Hindlimb muscle (tissue), 1 donor: ENCODE data around the gene CGN. TPM values are rescaled to one million over a fixed set of nuclear protein-coding genes. Genes with fewer than 3 reads are reported as not detected.
"Not testable (repeated sequence)": the region's sequence is repeated elsewhere in the genome, so short reads cannot be mapped to it uniquely, and the experiment has no call there.

ENCODE experiments used
- DNase-seq: peaks from one replicate; pipeline ENCODE4 v3.0.0-alpha.2; 2013
- polyA plus RNA-seq: library from polyadenylated mRNA; unstranded; fragments of 120-200 nt; gene quantifications from one replicate; pipeline ENCODE4 v1.2.1, GENCODE V29; 2013; ENCODE audit not compliant: insufficient read length

Gene CGN
- polyA plus RNA-seq, 1 donor: 0.58 TPM

GRCh38 chr1:151499930-151500329, 11.3 kb upstream of the CGN start:
- DNase-seq: no peak

GRCh38 chr1:151501474-151501873, 9.7 kb upstream of the CGN start:
- DNase-seq: no peak

GRCh38 chr1:151502035-151502700, 9.0 kb upstream of the CGN start:
- no peak for DNase-seq

- no peak for DNase-seq
Measured at GRCh38 chr1:151502859-151503780, 8.1 kb upstream of the CGN start.

- no peak for DNase-seq
Measured at GRCh38 chr1:151504252-151504651, 6.9 kb upstream of the CGN start.

GRCh38 chr1:151504759-151505158, 6.4 kb upstream of the CGN start:
- no peak for DNase-seq

- no peak for DNase-seq
Measured at GRCh38 chr1:151508833-151509232, 2.4 kb upstream of the CGN start.

GRCh38 chr1:151509350-151510019, 1.7 kb upstream of the CGN start:
- no peak for DNase-seq

GRCh38 chr1:151510020-151510405, 1.2 kb upstream of the CGN start:
- no peak for DNase-seq

GRCh38 chr1:151510614-151510956, 602 bp upstream of the CGN start:
- no peak for DNase-seq

- DNase-seq: no peak
Measured at GRCh38 chr1:151511636-151512215, 539 bp downstream of the CGN start.

- no peak for DNase-seq
Measured at GRCh38 chr1:151512326-151512725, 1.1 kb downstream of the CGN start.

- no peak for DNase-seq
Measured at GRCh38 chr1:151512801-151513625, 1.8 kb downstream of the CGN start.

- no peak for DNase-seq
Measured at GRCh38 chr1:151513626-151514121, 2.5 kb downstream of the CGN start.

- DNase-seq: no peak
Measured at GRCh38 chr1:151514366-151514765, 3.2 kb downstream of the CGN start.

GRCh38 chr1:151515265-151515664, 4.1 kb downstream of the CGN start:
- DNase-seq: no peak

- no peak for DNase-seq
Measured at GRCh38 chr1:151516031-151516511, 4.9 kb downstream of the CGN start.

- no peak for DNase-seq
Measured at GRCh38 chr1:151518431-151518830, 7.2 kb downstream of the CGN start.

- no peak for DNase-seq
Measured at GRCh38 chr1:151518936-151519335, 7.7 kb downstream of the CGN start.

- DNase-seq: no peak
Measured at GRCh38 chr1:151519667-151520066, 8.5 kb downstream of the CGN start.

GRCh38 chr1:151520359-151520758, 9.2 kb downstream of the CGN start:
- no peak for DNase-seq

- DNase-seq: not testable (repeated sequence)
Measured at GRCh38 chr1:151522427-151522826, 11.2 kb downstream of the CGN start.
